Pancreas (tissue), 10 donors: ENCODE data around the gene EIF3I. TPM values are rescaled to one million over a fixed set of nuclear protein-coding genes. Genes with fewer than 3 reads are reported as not detected.
A peak's percentile ranks its signal among the peaks of the same experiment; 100 is the strongest.

Experiments
- ATAC-seq, 4 donors: fragments of 200-7000 bp; cut with Tn5 transposase; one replicate each; pipeline versions ENCODE4 v1.8.0 to v1.9.1; 2020; ENCODE audit warnings: mild to moderate bottlenecking in 4 of 4, moderate library complexity in 4 of 4
- DNase-seq, 6 donors: peaks; one replicate each; pipeline ENCODE4 v3.0.0-alpha.2; 2020
- FAIRE-seq: peaks from 2 replicates; lab custom pipeline; 2012; peaks lifted over from hg19 to GRCh38; lab: Jason Lieb, UNC
- H3K27ac ChIP-seq, 4 donors: fragments of 200-600 bp; sonication (generic); 1 replicate in 3 of 4; 2 replicates in 1 of 4; pipeline versions ENCODE4 v1.5.0 to v1.8.0; 2020
- H3K27me3 ChIP-seq, 4 donors: fragments of 200-600 bp; one replicate each; pipeline ENCODE4 v1.8.0; 2021
- H3K36me3 ChIP-seq, 3 donors: fragments of 200-600 bp; sonication (generic) in 1 of 3; one replicate each; pipeline versions ENCODE4 v1.5.0 to v1.8.0; 2020 to 2021
- H3K4me1 ChIP-seq, 3 donors: fragments of 200-600 bp; one replicate each; pipeline ENCODE4 v1.8.0; 2021
- H3K4me3 ChIP-seq, 4 donors: fragments of 200-600 bp; sonication (generic) in 2 of 4; one replicate each; pipeline versions ENCODE4 v1.5.0 to v1.8.0; 2020 to 2021
- H3K9me3 ChIP-seq, 4 donors: fragments of 200-600 bp; one replicate each; pipeline ENCODE4 v1.8.0; 2021
- WGBS, 2 donors: extraction: QIAGEN DNeasy Blood & Tissue Kit; methylation state at CpG; one replicate each; pipeline ENCODE4 v1.1.7; 2013; 5-methylcytosine and 5-hydroxymethylcytosine counted together
- intact Hi-C, 3 donors: fragments of 100-400 bp; cut with DNase I; formaldehyde crosslinking; loops; one replicate each; pipeline versions ENCODE4 v1.11.1 to v1.14.2; 2022
- polyA plus RNA-seq, 2 donors: library from polyadenylated mRNA; stranded (reverse); fragments of 200-250 nt; gene quantifications; one replicate each; pipeline ENCODE4 v1.2.3, GENCODE V29; 2013
- total RNA-seq, 6 donors: library from RNA; stranded (reverse); fragmentation: NEBNext Ultra II Directional in 4 of 6; extraction: Animal tissue kit (Norgen Biotek cat#: 25700) in 4 of 6; gene quantifications; one replicate each; pipeline versions ENCODE4 v1.2.1 to v1.2.4, GENCODE V29; 2021 to 2023
- TF ChIP-seq, protein P1 (sequence below), 4 donors: fragments of 200-600 bp; sonication (generic) in 3 of 4; IDR thresholded peaks; one replicate each; pipeline versions ENCODE4 v1.5.0 to v1.8.0; 2021; ENCODE audit warnings: antibody characterized with exemption in 4 of 4
- donor health status: healthy with polysubstance abuse.
- donor health status: DM: no; HTN: no; CAD: no; lungs with moderate emphysema.
- donor health status: DM: no; HTN: no; CAD: no.
- donor health status: control.
- donor health status: control.
- donor health status: Bipolar disorder and iron deficiency.
- donor health status: DM: yes; HTN: yes; CAD: no.
- donor health status: DM: no; HTN: no; CAD: no.
- donor health status: DM: no; HTN: no; CAD: no.
- donor health status: DM: yes; HTN: yes; CAD: no.

Gene EIF3I
- total and polyA plus RNA-seq, 8 donors = 63.4 to 107 (median 84.7) TPM

GRCh38 chr1:32205401-32206370, 16.5 kb upstream of the EIF3I start, which contains the start of gene IQCC:
Gene IQCC (plus strand): TSS chr1:32205671. CDS start chr1:32205682, 11 bp downstream.
- H3K4me1 ChIP-seq = peaks cover 0 to 13% (median 3%) of the 10 kb centered on the region in 3 donors
- H3K36me3 ChIP-seq = no peaks in the 10 kb centered on the region
- H3K4me3 ChIP-seq = peak within 1 kb of the TSS; percentile 32 to 77 (median 62)
- peak within 1 kb of the TSS; percentile 33 to 50 (median 42) for H3K27ac ChIP-seq
- H3K9me3 ChIP-seq = no peaks in the 10 kb centered on the region
- intact Hi-C loops = no loop called here
- H3K27me3 ChIP-seq = no peaks in the 10 kb centered on the region
- DNase-seq = peak; percentile 89 to 97 (median 92)
- no peak for FAIRE-seq
- whole genome bisulfite sequencing, 2 donors = 0 to 1% methylated on average over 69 to 77 of the region's 77 CpGs
- TF ChIP-seq, protein P1, sequence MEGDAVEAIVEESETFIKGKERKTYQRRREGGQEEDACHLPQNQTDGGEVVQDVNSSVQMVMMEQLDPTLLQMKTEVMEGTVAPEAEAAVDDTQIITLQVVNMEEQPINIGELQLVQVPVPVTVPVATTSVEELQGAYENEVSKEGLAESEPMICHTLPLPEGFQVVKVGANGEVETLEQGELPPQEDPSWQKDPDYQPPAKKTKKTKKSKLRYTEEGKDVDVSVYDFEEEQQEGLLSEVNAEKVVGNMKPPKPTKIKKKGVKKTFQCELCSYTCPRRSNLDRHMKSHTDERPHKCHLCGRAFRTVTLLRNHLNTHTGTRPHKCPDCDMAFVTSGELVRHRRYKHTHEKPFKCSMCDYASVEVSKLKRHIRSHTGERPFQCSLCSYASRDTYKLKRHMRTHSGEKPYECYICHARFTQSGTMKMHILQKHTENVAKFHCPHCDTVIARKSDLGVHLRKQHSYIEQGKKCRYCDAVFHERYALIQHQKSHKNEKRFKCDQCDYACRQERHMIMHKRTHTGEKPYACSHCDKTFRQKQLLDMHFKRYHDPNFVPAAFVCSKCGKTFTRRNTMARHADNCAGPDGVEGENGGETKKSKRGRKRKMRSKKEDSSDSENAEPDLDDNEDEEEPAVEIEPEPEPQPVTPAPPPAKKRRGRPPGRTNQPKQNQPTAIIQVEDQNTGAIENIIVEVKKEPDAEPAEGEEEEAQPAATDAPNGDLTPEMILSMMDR (IDR thresholded peaks at IDR 0.05) = no peak
- ATAC-seq = peak; percentile 83 to 89 (median 86)

DNA sequence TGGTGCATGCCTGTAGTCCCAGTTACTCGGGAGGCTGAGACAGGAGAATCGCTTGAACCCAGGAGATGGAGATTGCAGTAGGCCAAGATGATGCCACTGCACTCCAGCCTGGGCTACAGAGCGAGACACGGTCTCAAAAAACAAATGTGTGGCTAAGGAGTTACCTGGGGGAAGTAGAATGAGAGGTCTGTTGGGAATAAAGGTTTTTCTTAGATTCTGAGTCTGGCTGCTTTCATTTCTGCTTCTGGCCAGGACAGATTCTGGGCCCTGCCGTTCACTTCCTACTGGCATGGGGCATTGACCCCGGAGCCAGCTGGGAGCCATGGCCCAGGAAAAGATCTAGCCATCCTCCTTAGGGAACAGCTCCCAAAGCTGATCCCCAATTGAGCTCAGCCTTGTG, 13.7 kb upstream of the EIF3I start:
- no peak for DNase-seq
- TF ChIP-seq, protein P1 (IDR thresholded peaks at IDR 0.05) = no peak
- no peak overlapping the region for H3K27ac ChIP-seq
- H3K27me3 ChIP-seq = no peaks in the 10 kb centered on the region
- H3K4me3 ChIP-seq = no peak overlapping the region
- no peak for ATAC-seq
- WGBS, 2 donors = 82% methylated on average over 6 of the region's 6 CpGs
- no peak for FAIRE-seq
- H3K36me3 ChIP-seq = no peaks in the 10 kb centered on the region
- H3K9me3 ChIP-seq = no peaks in the 10 kb centered on the region
- intact Hi-C loops = no loop called here
- H3K4me1 ChIP-seq = peaks cover 0 to 7% (median 3%) of the 10 kb centered on the region in 3 donors

DNA sequence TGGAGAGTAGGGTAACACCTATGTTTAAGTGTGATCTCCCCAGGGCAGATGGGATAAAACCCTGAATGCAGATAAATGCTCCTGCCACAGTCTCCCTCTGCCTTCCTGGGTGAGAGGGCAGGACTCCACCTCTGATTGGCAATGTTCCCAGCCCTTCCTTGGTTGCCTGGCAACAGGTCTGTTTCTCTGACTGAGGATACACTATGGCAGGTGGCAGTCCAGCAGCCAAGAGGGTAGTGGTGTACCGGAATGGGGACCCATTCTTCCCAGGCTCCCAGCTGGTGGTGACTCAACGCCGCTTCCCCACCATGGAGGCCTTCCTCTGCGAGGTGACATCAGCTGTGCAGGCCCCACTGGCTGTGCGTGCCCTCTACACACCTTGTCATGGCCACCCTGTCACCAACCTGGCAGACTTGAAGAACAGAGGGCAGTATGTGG, 13.3 kb upstream of the EIF3I start, which contains the start of gene DCDC2B:
DCDC2B (plus strand) TSS at position 199 of the 438 bp plus-strand sequence; CDS start at position 204, 5 bp downstream.
- DNase-seq (peak; percentile 76 to 89 (median 84)), FAIRE-seq (no peak)
- no peak within 1 kb of the TSS for H3K27ac ChIP-seq

GRCh38 chr1:32215629-32216480, 6.4 kb upstream of the EIF3I start:
- 73 to 80% methylated on average over 10 of the region's 10 CpGs for WGBS, 2 donors
- Histone ChIP-seq H3K4me3 (no peak overlapping the region), H3K27ac (no peak overlapping the region), H3K4me1 (peaks cover under 1 to 2% (median under 1%) of the 10 kb centered on the region in 3 donors), H3K27me3 (no peaks in the 10 kb centered on the region), H3K36me3 (peaks cover 0 to 10% (median 0%) of the 10 kb centered on the region in 3 donors), H3K9me3 (no peaks in the 10 kb centered on the region)
- ATAC-seq (peak; percentile 66 to 96 (median 90)), DNase-seq (peak in 4 of 6 donors; percentile 45 to 68 (median 57)), FAIRE-seq (no peak)
- TF ChIP-seq, protein P1 (IDR thresholded peaks at IDR 0.05) = peak; percentile 46 to 68 (median 62)
- intact Hi-C loops = no loop called here

More for the DNA sequence above, 13.3 kb upstream of the EIF3I start, which contains the start of gene DCDC2B:
- Histone ChIP-seq H3K4me3 (no peak within 1 kb of the TSS), H3K4me1 (peaks cover 0 to 7% (median 3%) of the 10 kb centered on the region in 3 donors), H3K27me3 (no peaks in the 10 kb centered on the region), H3K36me3 (no peaks in the 10 kb centered on the region), H3K9me3 (no peaks in the 10 kb centered on the region)
- intact Hi-C loops = no loop called here
- peak; percentile 37 to 56 (median 56) for ATAC-seq
- TF ChIP-seq, protein P1 (IDR thresholded peaks at IDR 0.05) = no peak
- WGBS, 2 donors = 60% methylated on average over 5 of the region's 5 CpGs
